ENCODE results near the gene ANKLE2. TPM values are rescaled to one million over a fixed set of nuclear protein-coding genes. Genes with fewer than 3 reads are reported as not detected.
"Not testable (repeated sequence)": the region's sequence is repeated elsewhere in the genome, so short reads cannot be mapped to it uniquely, and the experiment has no call there.

Gene ANKLE2
- total RNA-seq, 2 donors from 2014 or later, result 82.9 to 129 TPM

DNA sequence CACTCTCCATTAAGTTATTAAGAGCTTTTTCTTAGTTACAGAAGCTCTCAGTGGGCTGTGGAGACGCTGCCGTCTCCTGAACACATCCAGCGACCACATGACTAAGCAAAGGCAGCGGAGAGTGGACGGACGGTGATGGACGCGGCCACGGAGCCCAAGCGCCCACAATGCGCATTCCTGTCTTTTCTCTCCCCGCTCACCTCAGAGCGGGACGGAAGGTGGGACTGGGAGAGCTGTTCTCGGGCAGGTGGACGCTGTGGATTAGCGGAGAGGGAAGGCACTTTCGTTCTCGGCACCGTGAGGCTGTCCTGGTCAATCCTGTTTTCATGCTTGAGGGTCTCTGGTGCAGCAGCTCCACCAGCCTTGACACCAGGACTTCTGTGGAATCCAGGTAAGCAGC, 2.6 kb upstream of the ANKLE2 start:
- no peak for DNase-seq (ENCODE audit: low spot score in 2 of 2)
- Mint-ChIP-seq H3K27ac (no peak overlapping the region), H3K36me3 (peaks cover 5 to 20% of the 10 kb centered on the region in 2 donors), H3K9me3 (no peaks in the 10 kb centered on the region)
- no peak for ATAC-seq

GRCh38 chr12:132761921-132762583, 420 bp upstream of the ANKLE2 start:
- DNase-seq (ENCODE audit: low spot score in 2 of 2) (peak; percentile 77 to 85), ATAC-seq (peak; percentile 52 to 89)
- H3K36me3 Mint-ChIP-seq, result peaks cover 5 to 22% of the 10 kb centered on the region in 2 donors
- H3K9me3 Mint-ChIP-seq, result no peaks in the 10 kb centered on the region
- H3K27ac Mint-ChIP-seq, result peak overlapping the region; percentile 76 to 79

GRCh38 chr12:132759359-132759758, 2.3 kb downstream of the ANKLE2 start:
- H3K36me3 Mint-ChIP-seq, result peaks cover 5 to 30% of the 10 kb centered on the region in 2 donors
- no peak for DNase-seq (ENCODE audit: low spot score in 2 of 2)
- H3K9me3 Mint-ChIP-seq, result no peaks in the 10 kb centered on the region
- H3K27ac Mint-ChIP-seq, result peak overlapping the region in 1 of 2 donors; percentile 97
- ATAC-seq, result no peak

GRCh38 chr12:132758825-132759224, 2.8 kb downstream of the ANKLE2 start:
- H3K9me3 Mint-ChIP-seq; ATAC-seq; DNase-seq (ENCODE audit: low spot score in 2 of 2); H3K27ac Mint-ChIP-seq: not testable (repeated sequence)
- H3K36me3 Mint-ChIP-seq, result peaks cover 5 to 32% of the 10 kb centered on the region in 2 donors

GRCh38 chr12:132754160-132754932, 7.3 kb downstream of the ANKLE2 start:
- no peak overlapping the region for H3K27ac Mint-ChIP-seq
- peak in 1 of 2 donors; percentile 63 for ATAC-seq
- DNase-seq (ENCODE audit: low spot score in 2 of 2), result no peak
- peaks cover 0 to 18% of the 10 kb centered on the region in 2 donors for H3K36me3 Mint-ChIP-seq
- H3K9me3 Mint-ChIP-seq, result no peaks in the 10 kb centered on the region

DNA sequence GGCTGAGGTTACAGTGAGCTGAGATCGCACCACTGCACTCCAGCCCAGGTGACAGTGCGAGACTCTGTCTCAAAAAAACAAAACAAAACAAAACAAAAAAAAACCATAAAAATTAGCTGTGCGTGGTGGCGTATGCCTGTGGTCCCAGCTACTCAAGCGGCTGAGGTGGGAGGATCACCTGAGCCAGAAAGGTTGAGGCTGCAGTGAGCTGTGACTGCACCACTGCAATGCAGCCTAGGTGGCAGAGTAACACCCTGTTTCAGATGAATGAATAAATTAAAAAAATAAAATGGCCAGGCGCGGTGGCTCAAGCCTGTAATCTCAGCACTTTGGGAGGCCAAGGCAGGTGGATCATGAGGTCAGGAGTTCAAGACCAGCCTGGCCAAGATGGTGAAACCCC, 8.0 kb downstream of the ANKLE2 start:
- not testable (repeated sequence) for ATAC-seq; H3K9me3 Mint-ChIP-seq; DNase-seq (ENCODE audit: low spot score in 2 of 2)
- H3K36me3 Mint-ChIP-seq, result peaks cover 0 to 18% of the 10 kb centered on the region in 2 donors
- peak overlapping the region in 1 of 2 donors; percentile 36 for H3K27ac Mint-ChIP-seq

GRCh38 chr12:132748319-132748718, 13.3 kb downstream of the ANKLE2 start:
- no peak for ATAC-seq
- H3K9me3 Mint-ChIP-seq, result no peaks in the 10 kb centered on the region
- no peak overlapping the region for H3K27ac Mint-ChIP-seq
- H3K36me3 Mint-ChIP-seq, result peaks cover 20 to 27% of the 10 kb centered on the region in 2 donors
- no peak for DNase-seq (ENCODE audit: low spot score in 2 of 2)

DNA sequence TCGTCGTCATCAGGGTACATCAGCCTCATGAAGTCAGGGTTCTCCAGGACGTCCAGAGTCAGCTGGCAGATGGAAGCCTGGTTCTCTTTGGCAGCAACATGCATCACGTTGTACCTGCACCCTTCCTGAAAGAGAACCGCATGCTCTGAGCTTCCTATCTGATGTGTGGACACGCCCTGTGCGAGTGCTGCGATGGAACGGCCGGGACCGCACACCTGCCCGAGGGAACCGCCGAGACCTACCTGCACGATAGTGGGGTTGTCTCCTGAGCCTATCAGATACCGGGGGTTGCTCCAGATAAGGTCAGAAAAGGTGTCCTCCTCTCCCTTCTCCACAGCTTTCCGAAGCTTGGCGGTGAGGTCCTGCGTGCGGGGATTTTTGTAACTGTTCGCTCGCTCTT, 13.7 kb downstream of the ANKLE2 start:
- Mint-ChIP-seq H3K9me3 (no peaks in the 10 kb centered on the region), H3K36me3 (peaks cover 21 to 31% of the 10 kb centered on the region in 2 donors), H3K27ac (no peak overlapping the region)
- DNase-seq (ENCODE audit: low spot score in 2 of 2), result no peak
- ATAC-seq, result no peak

- H3K36me3 Mint-ChIP-seq, result peaks cover 26 to 36% of the 10 kb centered on the region in 2 donors
- DNase-seq (ENCODE audit: low spot score in 2 of 2) (no peak), ATAC-seq (no peak)
- peak overlapping the region in 1 of 2 donors; percentile 52 for H3K27ac Mint-ChIP-seq
- peaks cover 0 to 5% of the 10 kb centered on the region in 2 donors for H3K9me3 Mint-ChIP-seq
Measured at GRCh38 chr12:132747395-132747794, 14.2 kb downstream of the ANKLE2 start.

DNA sequence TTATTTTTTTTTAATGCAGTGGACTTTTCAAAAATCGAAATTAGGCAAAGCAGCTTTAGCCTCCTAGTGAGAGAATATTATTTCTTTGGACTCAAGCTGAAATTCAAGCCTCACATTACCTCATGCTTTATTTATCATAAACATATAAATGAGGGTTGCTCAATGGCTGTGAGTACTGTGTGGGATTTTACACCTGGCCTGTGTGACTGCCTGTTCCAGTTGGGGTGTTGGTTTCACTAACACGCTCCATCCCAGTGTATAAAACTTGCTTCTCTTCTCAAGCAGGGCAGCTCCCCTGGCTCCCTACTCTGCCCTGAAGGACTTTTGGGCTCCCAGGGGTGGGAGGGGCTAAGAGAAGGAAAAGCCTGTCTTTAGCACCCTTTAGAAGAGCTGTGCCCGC, 15.0 kb downstream of the ANKLE2 start:
- ATAC-seq (no peak), DNase-seq (ENCODE audit: low spot score in 2 of 2) (no peak)
- Mint-ChIP-seq H3K36me3 (peaks cover 27 to 41% of the 10 kb centered on the region in 2 donors), H3K9me3 (peaks cover 0 to 5% of the 10 kb centered on the region in 2 donors), H3K27ac (no peak overlapping the region)

GRCh38 chr12:132743831-132744230, 17.8 kb downstream of the ANKLE2 start:
- Mint-ChIP-seq H3K27ac (no peak overlapping the region), H3K9me3 (peaks cover 0 to 5% of the 10 kb centered on the region in 2 donors)

GRCh38 chr12:132741620-132742019, 20.0 kb downstream of the ANKLE2 start:
- Mint-ChIP-seq H3K36me3 (peaks cover 34 to 55% of the 10 kb centered on the region in 2 donors), H3K27ac (peak overlapping the region in 1 of 2 donors; percentile 9), H3K9me3 (peaks cover 0 to 5% of the 10 kb centered on the region in 2 donors)
- ATAC-seq, result no peak
- no peak for DNase-seq (ENCODE audit: low spot score in 2 of 2)

More at GRCh38 chr12:132743831-132744230, 17.8 kb downstream of the ANKLE2 start:
- peaks cover 38 to 50% of the 10 kb centered on the region in 2 donors for H3K36me3 Mint-ChIP-seq
- no peak for DNase-seq (ENCODE audit: low spot score in 2 of 2)
- ATAC-seq, result no peak

GRCh38 chr12:132740652-132741051, 21.0 kb downstream of the ANKLE2 start:
- peaks cover 34 to 56% of the 10 kb centered on the region in 2 donors for H3K36me3 Mint-ChIP-seq
- ATAC-seq, result no peak

GRCh38 chr12:132740313-132740646, 21.4 kb downstream of the ANKLE2 start:
- ATAC-seq, result no peak
- Mint-ChIP-seq H3K27ac (peak overlapping the region in 1 of 2 donors; percentile 47), H3K9me3 (peaks cover 0 to 5% of the 10 kb centered on the region in 2 donors), H3K36me3 (peaks cover 37 to 57% of the 10 kb centered on the region in 2 donors)
- DNase-seq (ENCODE audit: low spot score in 2 of 2), result no peak

More at GRCh38 chr12:132740652-132741051, 21.0 kb downstream of the ANKLE2 start:
- H3K27ac Mint-ChIP-seq, result peak overlapping the region in 1 of 2 donors; percentile 47
- peaks cover 0 to 5% of the 10 kb centered on the region in 2 donors for H3K9me3 Mint-ChIP-seq
- DNase-seq (ENCODE audit: low spot score in 2 of 2), result no peak

DNA sequence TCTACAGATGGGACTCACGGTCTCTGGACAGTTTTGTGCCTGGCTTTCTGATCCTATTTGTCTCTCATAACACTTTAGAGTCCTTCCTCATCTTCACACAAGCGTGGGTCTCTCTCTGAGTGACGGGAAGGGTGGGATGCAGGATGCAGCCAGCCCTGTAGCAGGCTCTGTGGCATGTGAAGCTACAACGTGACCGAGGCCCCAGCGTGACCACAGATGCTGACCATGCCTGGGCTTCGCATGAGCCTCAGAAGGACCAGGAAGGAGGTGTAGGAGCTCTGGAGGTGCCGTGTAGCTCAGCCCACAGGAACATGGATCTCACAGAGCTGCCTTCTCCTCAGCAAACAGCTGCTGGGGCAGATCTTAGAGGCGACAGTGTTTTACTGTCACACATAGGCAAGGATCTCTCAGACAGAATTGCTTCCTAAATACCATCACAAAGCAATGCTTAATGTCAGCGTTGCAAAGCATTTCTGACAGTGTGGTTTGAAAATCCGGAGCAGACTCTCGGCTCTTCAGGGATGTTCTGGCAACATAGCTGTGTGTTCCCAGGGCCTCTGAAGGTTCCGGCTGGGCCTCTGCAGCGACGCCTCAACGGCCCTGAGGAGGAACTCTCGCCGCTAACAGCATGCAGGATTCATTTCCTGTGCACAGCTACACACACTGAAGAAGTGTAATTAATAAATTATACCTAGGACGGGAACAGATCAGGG, 21.9 kb downstream of the ANKLE2 start:
- peaks cover 0 to 5% of the 10 kb centered on the region in 2 donors for H3K9me3 Mint-ChIP-seq
- ATAC-seq (no peak), DNase-seq (ENCODE audit: low spot score in 2 of 2) (no peak)
- H3K27ac Mint-ChIP-seq, result peak overlapping the region; percentile 47 to 85
- H3K36me3 Mint-ChIP-seq, result peaks cover 34 to 56% of the 10 kb centered on the region in 2 donors

- Mint-ChIP-seq H3K27ac (peak overlapping the region in 1 of 2 donors; percentile 29), H3K9me3 (no peaks in the 10 kb centered on the region), H3K36me3 (peaks cover 47% of the 10 kb centered on the region in 2 donors)
- DNase-seq (ENCODE audit: low spot score in 2 of 2), result no peak
- ATAC-seq, result no peak
Measured at GRCh38 chr12:132736913-132737312, 24.7 kb downstream of the ANKLE2 start.

DNA sequence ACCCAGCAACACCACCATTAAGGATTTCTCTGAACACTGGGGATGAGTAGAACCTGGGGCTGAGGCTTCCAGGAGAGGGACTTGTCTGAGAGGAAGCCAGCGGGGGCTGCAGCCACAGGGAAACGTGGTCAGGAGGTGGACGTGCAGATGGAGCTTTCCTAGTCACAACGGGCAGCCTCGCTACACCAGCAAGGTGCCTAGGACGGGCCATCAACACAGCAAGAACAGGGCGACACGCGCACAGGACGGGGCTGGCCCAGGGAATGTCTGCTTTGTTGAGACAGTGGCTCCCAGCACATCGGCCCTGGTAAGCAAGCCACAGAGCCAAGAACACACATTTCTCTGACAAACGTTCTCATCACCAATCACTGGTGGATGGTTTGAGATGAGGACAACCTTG, 25.3 kb downstream of the ANKLE2 start:
- Mint-ChIP-seq H3K36me3 (peaks cover 49 to 51% of the 10 kb centered on the region in 2 donors), H3K27ac (peak overlapping the region in 1 of 2 donors; percentile 50), H3K9me3 (no peaks in the 10 kb centered on the region)
- DNase-seq (ENCODE audit: low spot score in 2 of 2) (no peak), ATAC-seq (no peak)

Measured in activated naive CD4-positive, alpha-beta T cell treated with anti-CD3 and anti-CD28 coated beads, Interleukin-2, amount 50 U/mL, for 72 hours (primary cell).